ENCODE data around the gene GMPR.

- TF ChIP-seq CTCF (IDR thresholded peaks at IDR 0.05) (no peak), POLR2AphosphoS5 (IDR thresholded peaks at IDR 0.05) (no peak), POLR2A (IDR thresholded peaks at IDR 0.05) (no peak)
These were observed 56.7 kb downstream of the GMPR start for GRCh38 chr6:16295060-16295459.
